SH-SY5Y (cell line): Measurements from ENCODE around the gene HOXA13.

ENCODE experiments used
- GATA2 ChIP-seq: IDR thresholded peaks from 2 replicates; pipeline ENCODE4 v1.6.1; 2011; ENCODE audit warnings: mild to moderate bottlenecking, low read depth, low read length
- GATA3 ChIP-seq: IDR thresholded peaks from 2 replicates; pipeline ENCODE4 v1.6.1; 2011; ENCODE audit warnings: low read depth, mild to moderate bottlenecking, low read length, moderate library complexity

GRCh38 chr7:27174874-27175625 lies 24.8 kb downstream of the HOXA13 start:
- TF ChIP-seq GATA2 = no peak
- TF ChIP-seq GATA3 = no peak
